NCI-H748 (cell line): Measurements from ENCODE around the gene RALB.

Experiments
- DNase-seq: peaks from one replicate; lab custom pipeline; 2025; ENCODE audit not compliant: unreplicated experiment; lab: John Stamatoyannopoulos, UW

RALB gene, protein sequence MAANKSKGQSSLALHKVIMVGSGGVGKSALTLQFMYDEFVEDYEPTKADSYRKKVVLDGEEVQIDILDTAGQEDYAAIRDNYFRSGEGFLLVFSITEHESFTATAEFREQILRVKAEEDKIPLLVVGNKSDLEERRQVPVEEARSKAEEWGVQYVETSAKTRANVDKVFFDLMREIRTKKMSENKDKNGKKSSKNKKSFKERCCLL

GRCh38 chr2:120252225-120253020 is at the start of gene RALB:
Gene RALB, plus strand, starts transcription at chr2:120252852. Its CDS starts 25,813 bp downstream, at chr2:120278665.
- peak; percentile 98 for DNase-seq

GRCh38 chr2:120203251-120204021 is 49.2 kb upstream of the RALB start:
- no peak for DNase-seq

DNA sequence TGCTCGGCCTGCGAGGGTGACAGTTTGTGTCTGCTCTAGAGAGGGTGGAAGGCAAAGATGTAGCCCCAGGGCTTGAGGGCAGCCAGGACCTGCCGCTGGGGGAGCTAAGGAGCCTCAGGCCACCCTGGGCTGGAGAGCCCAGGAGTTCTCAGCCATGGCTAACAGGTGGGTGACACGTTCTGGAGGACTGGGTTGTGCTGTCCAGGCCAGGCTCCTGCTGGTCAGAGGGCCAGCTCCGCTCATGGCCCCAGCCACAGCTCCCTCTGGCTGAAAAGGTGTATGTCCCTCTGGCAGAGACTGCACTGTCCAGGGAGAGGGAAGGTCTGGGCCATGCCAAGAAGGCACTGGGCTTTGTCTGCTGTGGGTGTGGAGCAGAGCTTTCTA is 48.6 kb upstream of the RALB start:
- no peak for DNase-seq

DNA sequence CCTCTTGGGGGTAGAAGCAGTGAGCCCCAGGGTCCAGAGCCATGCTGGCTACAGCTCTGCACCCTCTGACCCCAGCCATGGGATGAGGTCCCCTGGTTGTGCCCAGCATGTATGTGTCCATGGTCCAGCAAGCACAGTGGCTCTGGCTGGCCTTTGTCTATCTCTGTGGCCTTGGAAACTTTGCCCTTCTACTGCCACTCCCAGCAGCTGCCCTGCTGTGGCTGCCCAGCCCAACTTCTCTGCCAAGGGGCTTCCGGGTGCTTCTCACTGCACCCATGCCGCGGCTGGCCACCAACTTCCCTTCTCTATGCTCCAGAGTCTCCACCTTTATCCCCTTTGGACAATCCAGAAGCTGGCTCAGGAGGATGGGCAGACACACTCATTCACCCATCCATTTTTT is 48.2 kb upstream of the RALB start:
- no peak for DNase-seq

GRCh38 chr2:120204945-120205670 is 47.5 kb upstream of the RALB start:
- DNase-seq, result no peak

GRCh38 chr2:120206022-120206581 is 46.5 kb upstream of the RALB start:
- DNase-seq, result peak; percentile 35

- DNase-seq, result no peak
Measured at GRCh38 chr2:120208381-120209353, 44.0 kb upstream of the RALB start.

DNA sequence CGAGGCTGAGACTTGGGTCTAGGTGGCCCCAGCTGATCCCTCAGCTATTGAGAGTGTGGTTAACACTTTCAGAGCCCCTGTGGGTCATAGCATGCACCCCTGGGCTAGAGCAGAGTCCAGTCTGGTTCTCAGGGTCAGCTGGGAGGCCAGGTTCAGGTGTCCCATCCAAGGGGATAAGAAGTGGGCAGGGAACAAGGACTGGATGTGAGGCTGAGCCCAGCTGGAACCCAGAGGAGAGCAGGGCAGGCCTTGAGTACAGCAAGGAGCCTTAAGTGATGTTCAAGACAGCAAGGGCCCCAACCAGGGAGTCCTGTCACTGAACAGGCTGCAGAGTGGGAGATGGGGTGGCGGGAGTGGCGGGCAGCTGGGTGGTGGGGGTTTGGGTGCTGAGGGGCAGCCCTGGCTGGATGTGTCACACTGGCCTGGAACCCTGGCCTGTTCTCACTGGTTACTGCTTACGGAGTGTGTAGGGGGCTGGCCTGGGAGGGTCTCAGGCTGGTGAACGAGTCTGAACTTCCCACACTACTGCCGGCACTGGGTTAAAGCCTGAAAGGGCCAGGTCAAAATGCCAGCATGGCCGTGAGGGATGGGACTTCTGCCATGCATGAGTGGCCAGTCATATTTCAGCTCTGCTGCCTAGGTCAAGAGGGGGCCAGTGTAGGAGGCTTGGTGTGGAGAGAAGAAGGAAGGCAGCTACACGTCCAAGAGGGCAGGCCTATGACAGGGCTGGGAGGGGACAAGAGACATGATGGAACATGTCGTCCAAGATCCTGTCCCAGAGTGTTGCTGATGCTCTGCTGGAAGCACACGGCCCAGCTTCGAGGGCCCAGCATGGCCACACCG is 43.0 kb upstream of the RALB start:
- no peak for DNase-seq

GRCh38 chr2:120210270-120210693 is 42.4 kb upstream of the RALB start:
- no peak for DNase-seq

- no peak for DNase-seq
Measured at GRCh38 chr2:120218181-120218580, 34.5 kb upstream of the RALB start.

DNA sequence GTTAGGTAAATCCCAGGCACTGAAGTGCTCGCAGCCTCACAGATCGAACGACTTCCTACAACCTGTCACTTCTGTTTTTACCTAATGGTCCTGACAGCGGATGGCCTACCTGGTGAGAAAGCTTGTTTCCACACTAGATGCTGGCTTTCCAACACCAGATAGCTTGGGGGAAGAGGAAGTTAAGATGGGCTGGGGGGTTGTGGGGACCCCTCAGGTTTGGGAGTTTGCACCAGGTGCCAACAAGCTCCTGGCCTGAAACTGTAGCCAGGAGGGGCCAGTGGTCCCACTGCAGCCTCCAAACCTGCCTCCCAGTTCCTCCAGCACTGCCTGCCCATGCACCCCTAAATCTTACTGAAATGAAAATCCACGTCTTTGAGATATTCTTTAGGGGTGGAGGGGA is 33.4 kb upstream of the RALB start:
- DNase-seq, result no peak

- DNase-seq, result no peak
Measured at GRCh38 chr2:120219766-120220165, 32.9 kb upstream of the RALB start.

- no peak for DNase-seq
Measured at GRCh38 chr2:120220756-120221155, 31.9 kb upstream of the RALB start.

DNA sequence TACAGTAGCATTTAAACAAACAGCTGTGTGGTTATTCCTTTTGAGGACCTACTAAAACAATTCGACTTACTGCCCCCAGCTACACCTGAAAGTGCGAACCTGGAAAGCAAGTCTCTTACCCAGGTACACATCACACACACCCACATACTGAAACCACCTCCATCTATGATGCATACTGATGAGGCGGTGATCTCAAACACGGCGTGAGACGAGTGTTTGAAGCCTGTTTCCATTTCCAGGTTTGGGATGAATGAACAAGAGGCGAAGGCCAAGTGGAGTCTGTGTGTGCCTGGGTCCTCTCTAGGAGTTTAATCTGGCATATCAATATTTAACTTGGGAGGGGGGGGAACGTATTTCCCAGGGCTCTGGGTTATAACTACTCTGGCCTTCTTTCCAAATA is 31.0 kb upstream of the RALB start:
- no peak for DNase-seq

GRCh38 chr2:120222186-120223033 is 30.2 kb upstream of the RALB start:
- DNase-seq, result no peak

GRCh38 chr2:120223034-120223912 is 29.4 kb upstream of the RALB start, which contains the start of gene TMEM185B:
Gene TMEM185B, minus strand, starts transcription at chr2:120223400. Its CDS starts 424 bp downstream, at chr2:120222976.
- DNase-seq, result peak; percentile 85

DNA sequence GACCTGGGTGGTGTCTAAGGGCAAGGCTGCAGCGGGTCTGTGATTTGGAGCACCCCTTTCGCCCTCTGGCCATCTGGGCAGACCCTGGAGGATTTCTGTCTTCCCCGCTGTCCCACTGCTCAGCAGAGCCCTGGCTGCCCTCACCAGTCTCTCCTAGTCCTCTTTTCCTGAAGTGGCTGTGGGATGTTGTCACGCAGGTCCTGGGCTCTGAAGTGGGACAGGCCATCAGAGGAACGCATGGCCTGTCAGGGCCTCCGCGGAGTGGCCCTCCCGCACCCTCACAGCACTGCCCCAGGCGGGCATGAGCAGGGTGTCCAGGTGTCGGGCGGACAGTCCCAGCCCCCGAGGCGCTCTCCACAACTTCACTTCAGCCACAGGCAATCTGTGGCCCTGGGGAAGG is 28.4 kb upstream of the RALB start:
- no peak for DNase-seq
